Epidermal melanocyte (primary cell): ENCODE results near the gene BORCS5.
"Not testable (repeated sequence)": the region's sequence is repeated elsewhere in the genome, so short reads cannot be mapped to it uniquely, and the experiment has no call there.

Experiments used
- DNase-seq: peaks from one replicate; pipeline ENCODE4 v3.0.0; 2011; ENCODE audit warnings: low spot score; ENCODE audit not compliant: insufficient read length

Gene BORCS5

GRCh38 chr12:12392413-12392812, 35.5 kb downstream of the BORCS5 start:
- DNase-seq, result no peak

DNA sequence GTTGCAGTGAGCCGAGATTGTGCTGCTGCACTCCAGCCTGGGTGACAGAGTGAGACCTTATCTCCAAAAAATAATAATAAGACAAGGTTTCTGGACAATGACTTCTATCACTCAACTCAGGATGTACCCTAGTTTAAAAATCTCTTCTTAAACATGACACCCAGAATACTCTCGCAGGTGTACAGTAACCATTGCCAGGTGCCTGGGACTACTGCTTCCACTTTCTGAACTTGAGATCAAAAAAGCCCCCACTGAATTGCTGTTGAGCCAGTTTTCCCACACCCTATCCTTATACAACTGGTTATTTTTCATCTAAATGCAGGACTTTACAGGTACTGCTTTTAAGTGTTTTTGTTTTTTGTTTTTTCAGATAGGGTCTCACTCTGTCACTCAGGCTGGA, 36.3 kb downstream of the BORCS5 start:
- no peak for DNase-seq

DNA sequence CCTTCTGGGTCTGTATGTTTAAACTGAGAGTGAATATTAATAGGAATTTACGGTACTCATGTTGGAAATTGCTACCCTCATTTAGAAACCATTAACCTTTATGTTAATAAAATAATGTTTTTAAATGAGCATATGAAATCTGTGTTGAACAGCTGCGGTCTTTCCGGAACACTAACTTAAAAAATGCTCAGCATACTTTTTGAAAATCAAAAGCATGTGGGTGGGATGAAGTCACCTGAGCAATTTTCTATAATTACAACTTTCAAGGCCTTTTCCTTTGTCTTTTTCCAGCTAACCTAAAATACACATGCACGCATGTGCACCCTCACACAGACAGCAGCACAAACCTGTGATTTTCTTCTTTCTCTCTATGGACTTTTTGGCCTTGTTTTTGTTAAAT, 39.8 kb downstream of the BORCS5 start:
- no peak for DNase-seq

- no peak for DNase-seq
These were observed 40.3 kb downstream of the BORCS5 start for GRCh38 chr12:12397184-12397583.

GRCh38 chr12:12398026-12398859, 41.4 kb downstream of the BORCS5 start:
- peak; percentile 63 for DNase-seq

DNA sequence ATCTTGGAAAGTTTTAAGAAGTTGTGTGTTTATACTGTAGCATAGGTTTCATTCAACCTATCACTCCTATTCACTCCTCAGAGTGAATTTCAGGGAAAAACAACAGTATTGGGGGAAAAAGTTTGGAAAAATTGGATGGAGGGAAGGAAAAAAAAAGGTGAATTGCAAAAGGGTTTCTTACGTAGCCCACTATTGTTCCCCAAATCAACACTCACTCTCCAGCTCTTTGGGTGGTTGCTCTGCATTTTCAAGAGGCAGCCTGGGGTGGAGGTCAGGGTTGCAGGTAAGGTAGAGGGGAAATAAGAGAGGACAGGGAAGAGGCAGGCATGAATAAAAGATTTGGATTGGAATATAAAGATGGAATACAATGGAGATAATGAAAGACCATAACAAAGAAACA, 42.3 kb downstream of the BORCS5 start:
- no peak for DNase-seq

DNA sequence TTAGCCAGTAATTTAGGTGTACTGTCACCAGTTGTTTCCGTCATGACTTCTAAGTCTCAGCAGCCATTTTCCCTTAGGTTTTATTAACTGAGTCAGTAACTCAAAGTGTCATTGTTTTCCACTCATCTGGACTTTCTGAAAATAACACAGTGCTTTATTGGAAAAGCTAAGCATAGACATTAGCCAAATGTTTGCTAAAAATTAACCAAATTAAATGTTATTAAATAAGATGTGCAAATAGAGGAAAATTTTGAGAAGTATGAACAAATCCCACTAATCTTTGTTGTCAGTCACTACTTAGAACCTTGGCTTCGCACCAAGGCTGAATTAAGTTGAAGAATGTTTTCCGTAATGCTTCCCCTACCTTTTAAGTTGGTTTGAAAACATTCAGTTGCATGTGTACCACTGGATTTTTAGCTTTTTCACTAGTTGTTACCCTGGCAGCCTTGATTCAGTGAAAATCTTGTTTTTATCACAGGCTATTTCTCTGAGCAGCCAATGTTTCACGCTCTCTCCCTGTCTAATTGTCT, 43.0 kb downstream of the BORCS5 start:
- no peak for DNase-seq

GRCh38 chr12:12400793-12401192, 43.9 kb downstream of the BORCS5 start:
- no peak for DNase-seq

- no peak for DNase-seq
These were observed 46.7 kb downstream of the BORCS5 start for GRCh38 chr12:12403264-12404248.

DNA sequence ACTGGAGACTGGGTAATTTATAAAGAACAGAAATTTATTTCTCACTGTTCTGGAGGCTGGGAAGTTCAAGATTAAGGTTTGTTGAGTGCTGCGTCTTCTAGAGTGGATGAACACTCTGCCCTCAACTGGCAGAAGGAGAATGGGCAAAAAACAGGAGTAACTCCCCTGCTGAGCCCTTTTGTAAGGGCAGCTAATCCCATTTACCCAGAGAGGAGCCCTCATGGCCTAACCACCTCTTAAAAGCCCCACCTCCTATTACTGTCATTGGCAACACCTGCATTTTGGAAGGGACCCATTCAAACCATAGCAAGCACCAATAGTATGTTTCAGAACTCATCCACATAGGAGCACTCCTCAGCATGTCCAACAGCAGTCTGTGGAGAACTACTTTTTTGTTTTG, 47.4 kb downstream of the BORCS5 start:
- DNase-seq, result no peak

DNA sequence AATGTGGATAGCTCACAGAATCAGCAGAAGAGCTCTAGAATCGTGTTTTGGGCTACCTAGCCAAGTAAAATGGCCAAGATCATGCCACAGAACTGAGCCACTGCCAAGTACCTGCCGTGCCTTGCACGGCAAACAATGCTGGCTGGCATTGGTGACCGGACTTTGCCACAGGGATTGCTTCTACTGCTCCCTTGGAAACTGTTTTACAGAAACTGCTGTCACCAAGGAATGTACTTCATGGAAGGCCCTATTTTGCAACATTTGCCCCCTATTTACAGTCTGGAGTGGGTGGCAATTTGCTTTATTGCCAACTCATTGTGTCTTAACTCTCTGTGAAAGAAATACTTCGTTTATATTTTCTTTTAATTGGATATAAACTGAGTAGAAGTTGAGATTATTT, 49.0 kb downstream of the BORCS5 start:
- DNase-seq, result no peak

DNA sequence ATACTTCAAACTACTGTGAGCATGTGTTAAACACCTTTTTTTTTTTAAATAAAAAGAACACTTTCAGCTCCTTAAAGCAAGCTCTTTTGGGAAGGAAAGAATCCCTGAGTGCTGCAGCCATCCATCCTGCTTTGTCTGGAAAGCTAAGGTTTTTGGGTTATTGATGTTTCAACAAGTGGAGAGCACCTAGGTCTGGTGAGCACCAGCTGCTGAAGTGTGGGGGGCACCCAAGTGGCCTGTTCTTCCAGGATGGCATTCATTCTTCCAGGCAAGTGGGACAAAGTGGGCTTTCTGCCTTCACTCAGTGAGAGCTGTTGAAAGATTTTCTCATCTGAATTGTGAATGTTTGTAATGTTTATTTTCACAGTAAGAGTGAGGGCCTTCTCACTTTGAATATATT, 49.9 kb downstream of the BORCS5 start:
- no peak for DNase-seq

DNA sequence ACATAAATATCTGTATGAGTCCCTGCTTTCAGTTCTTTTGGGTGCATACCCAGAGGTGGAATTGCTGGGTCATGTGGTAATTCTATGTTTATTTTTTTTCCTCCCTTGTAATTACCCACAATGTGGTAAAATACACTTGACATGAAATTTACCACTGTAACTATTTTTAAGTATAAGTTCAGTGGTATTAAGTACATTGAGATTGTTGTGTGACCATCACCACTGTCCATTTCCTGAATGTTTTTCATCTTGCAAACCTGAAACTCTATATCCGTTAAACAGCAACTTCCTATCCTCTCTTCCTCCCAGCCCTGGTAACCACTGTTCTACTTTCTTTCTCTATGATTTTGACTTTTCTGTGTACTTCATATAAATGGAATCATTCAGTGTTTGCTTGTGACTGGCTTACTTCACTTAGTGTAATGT, 51.4 kb downstream of the BORCS5 start:
- DNase-seq, result no peak

GRCh38 chr12:12409337-12409736, 52.5 kb downstream of the BORCS5 start:
- DNase-seq, result not testable (repeated sequence)

GRCh38 chr12:12415886-12416285, 59.0 kb downstream of the BORCS5 start:
- no peak for DNase-seq

- DNase-seq, result not testable (repeated sequence)
These were observed 62.3 kb downstream of the BORCS5 start for GRCh38 chr12:12419165-12419564.

GRCh38 chr12:12423367-12423766, 66.5 kb downstream of the BORCS5 start:
- no peak for DNase-seq

DNA sequence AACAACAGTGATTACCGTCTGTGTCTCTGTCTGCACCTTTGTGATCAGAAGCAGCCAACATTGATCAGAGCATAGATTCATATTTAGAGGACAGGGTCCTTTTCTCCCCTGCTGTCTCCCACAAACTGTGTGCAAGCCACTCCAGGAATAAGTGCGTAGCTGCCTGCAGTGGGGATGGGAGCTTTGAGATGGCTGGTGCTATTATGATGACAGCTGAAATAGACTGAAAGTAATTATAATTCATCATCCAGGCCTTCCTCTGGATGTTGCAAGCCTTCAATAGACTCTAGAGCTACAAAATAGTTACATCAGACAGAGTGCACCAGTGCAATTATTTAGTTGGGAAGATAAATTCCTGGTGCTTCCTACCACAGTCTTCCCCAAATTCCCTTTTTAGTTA, 68.1 kb downstream of the BORCS5 start:
- no peak for DNase-seq

- no peak for DNase-seq
These were observed 68.7 kb downstream of the BORCS5 start for GRCh38 chr12:12425616-12426015.

- no peak for DNase-seq
These were observed 70.7 kb downstream of the BORCS5 start for GRCh38 chr12:12427568-12427967.

- no peak for DNase-seq
These were observed 71.2 kb downstream of the BORCS5 start for GRCh38 chr12:12428047-12428446.
